HepG2 (cell line): Measurements from ENCODE around the gene ATG16L1. TPM values are rescaled to one million over a fixed set of nuclear protein-coding genes. Genes with fewer than 3 reads are reported as not detected.
A peak's percentile ranks its signal among the peaks of the same experiment; 100 is the strongest.

ENCODE experiments used
- ATAC-seq: fragments of 200-7000 bp; cut with Tn5 transposase; 3 replicates; pipeline ENCODE4 v1.9.1; 2020; ENCODE audit warnings: mild to moderate bottlenecking, moderate library complexity
- BruUV-seq: library from RNA; stranded (reverse); fragments of 400-500 nt; replicated peaks from 2 replicates; lab custom pipeline; 2021; lab: Mats Ljungman, UMichigan
- CTCF ChIA-PET: fragments of 300-600 bp; formaldehyde crosslinking; extraction: SDS; loops from one replicate; lab custom pipeline; 2021; ENCODE audit warnings: low total read pairs, inconsistent platforms, low intra/inter-chr PET ratio; lab: Yijun Ruan, JAX
- POLR2A ChIA-PET: fragments of 350-600 bp; sonication (Branson Sonifier 250); formaldehyde crosslinking; loops from one replicate; lab custom pipeline; 2020; ENCODE audit warnings: antibody characterized with exemption, inconsistent platforms; lab: Yijun Ruan, JAX
- DNase-seq: peaks from one replicate; pipeline ENCODE4 v3.0.0-alpha.2; 2015; ENCODE audit warnings: low spot score
- FAIRE-seq: peaks from 3 replicates; lab custom pipeline; 2011; peaks lifted over from hg19 to GRCh38; lab: Jason Lieb, UNC
- H2AFZ ChIP-seq: one replicate; pipeline ENCODE4 v1.6.1; 2011; ENCODE audit warnings: low read length, inconsistent platforms
- H3K27ac ChIP-seq: fragments of 300-600 bp; 3 replicates; pipeline ENCODE4 v1.8.0; 2011; ENCODE audit warnings: mixed run types, mild to moderate bottlenecking, mixed read lengths, low read length, inconsistent platforms; ENCODE audit not compliant: insufficient read depth; ENCODE audit errors: extremely low read length
- H3K27me3 ChIP-seq, 2 experiments: fragments of 200-600 bp in 1 of 2; 2 replicates in 1 of 2; 3 replicates in 1 of 2; pipeline versions ENCODE4 v1.6.0 to v1.8.0; 2011; ENCODE audit warnings: low read length in 2 of 2, mild to moderate bottlenecking in 2 of 2, moderate library complexity in 2 of 2, inconsistent platforms in 1 of 2; ENCODE audit not compliant: insufficient read depth in 2 of 2, control insufficient read depth in 1 of 2
- H3K36me3 ChIP-seq, 2 experiments: fragments of 200-600 bp in 1 of 2; replicated peaks in 1 of 2; 2 replicates in 1 of 2; 3 replicates in 1 of 2; pipeline versions ENCODE4 v1.5.1 to v1.8.0; 2011; ENCODE audit warnings: low read length in 2 of 2, inconsistent platforms in 1 of 2; ENCODE audit not compliant: insufficient read depth in 2 of 2, control insufficient read depth in 1 of 2
- H3K4me1 ChIP-seq: 2 replicates; pipeline ENCODE4 v1.5.1; 2012; ENCODE audit warnings: low read length, inconsistent platforms; ENCODE audit not compliant: insufficient read depth
- H3K4me2 ChIP-seq: 2 replicates; pipeline ENCODE4 v1.6.0; 2011; ENCODE audit warnings: low read depth, low read length, inconsistent platforms
- H3K4me3 ChIP-seq, 3 experiments: fragments of 200-600 bp in 1 of 3; sonication (generic), shearing (Covaris generic) in 1 of 3; replicated peaks in 1 of 3; 2 replicates each; pipeline ENCODE4 v1.5.1; 2011 to 2016; ENCODE audit warnings: low read length in 3 of 3, inconsistent platforms in 2 of 3, low read depth in 2 of 3, mild to moderate bottlenecking in 2 of 3, control low read depth in 1 of 3, mixed read lengths in 1 of 3; ENCODE audit not compliant: insufficient read depth in 1 of 3
- H3K79me2 ChIP-seq: one replicate; pipeline ENCODE4 v1.6.1; 2011; ENCODE audit warnings: low read length, inconsistent platforms; ENCODE audit not compliant: insufficient read depth
- H3K9ac ChIP-seq: 2 replicates; pipeline ENCODE4 v1.6.0; 2011; ENCODE audit warnings: mild to moderate bottlenecking, low read depth, low read length, inconsistent platforms; ENCODE audit not compliant: insufficient read depth
- H3K9me3 ChIP-seq: 2 replicates; pipeline ENCODE4 v1.5.1; 2012; ENCODE audit warnings: mild to moderate bottlenecking, low read length
- H4K20me1 ChIP-seq: 2 replicates; pipeline ENCODE4 v1.6.0; 2011; ENCODE audit warnings: inconsistent platforms, mild to moderate bottlenecking, low read length, moderate library complexity; ENCODE audit not compliant: insufficient read depth
- AGO2 ChIP-seq: fragments of 200-400 bp; formaldehyde crosslinking; optimal IDR thresholded peaks from 2 replicates; pipeline ENCODE3; 2017; ENCODE audit warnings: mild to moderate bottlenecking, low read depth, low read length, moderate library complexity
- ELF1 ChIP-seq: sonication (generic); formaldehyde crosslinking; IDR thresholded peaks from 2 replicates; pipeline ENCODE4 v1.4.0; 2020; ENCODE audit warnings: missing genetic modification reagents
- ETV6 ChIP-seq: sonication (generic); formaldehyde crosslinking; conservative IDR thresholded peaks from 2 replicates; pipeline ENCODE4 v1.4.0; 2020; ENCODE audit warnings: missing genetic modification reagents
- JDP2 ChIP-seq: sonication (generic); formaldehyde crosslinking; IDR thresholded peaks from 2 replicates; pipeline ENCODE4 v1.8.1; 2022; ENCODE audit warnings: missing genetic modification reagents, borderline replicate concordance
- KDM1A ChIP-seq: IDR thresholded peaks from 2 replicates; pipeline ENCODE4 v1.6.1; 2016; ENCODE audit warnings: missing compliant biosample characterization
- MIER3 ChIP-seq: IDR thresholded peaks from 2 replicates; pipeline ENCODE4 v1.6.1; 2016; ENCODE audit warnings: missing compliant biosample characterization, borderline replicate concordance
- MZF1 ChIP-seq: sonication (generic); formaldehyde crosslinking; IDR thresholded peaks from 2 replicates; pipeline ENCODE4 v1.8.1; 2023; ENCODE audit warnings: mild to moderate bottlenecking, missing genetic modification reagents, borderline replicate concordance
- REL ChIP-seq: sonication (generic); formaldehyde crosslinking; conservative IDR thresholded peaks from 2 replicates; pipeline ENCODE4 v1.8.0; 2022; ENCODE audit warnings: mild to moderate bottlenecking, missing genetic modification reagents, moderate library complexity
- TCF7L2 ChIP-seq: IDR thresholded peaks from 2 replicates; pipeline ENCODE4 v1.6.1; 2011; ENCODE audit warnings: mild to moderate bottlenecking, low read depth, low read length, moderate library complexity
- YEATS4 ChIP-seq: sonication (generic); formaldehyde crosslinking; IDR thresholded peaks from 2 replicates; pipeline ENCODE4 v1.4.0; 2020; ENCODE audit warnings: missing genetic modification reagents, borderline replicate concordance
- ZNF17 ChIP-seq: sonication (generic); formaldehyde crosslinking; IDR thresholded peaks from 2 replicates; pipeline ENCODE4 v1.5.0; 2020; ENCODE audit warnings: mild to moderate bottlenecking, missing genetic modification reagents
- ZNF354B ChIP-seq: sonication (generic); formaldehyde crosslinking; IDR thresholded peaks from 2 replicates; pipeline ENCODE4 v1.8.0; 2022; ENCODE audit warnings: mild to moderate bottlenecking, missing genetic modification reagents
- ZNF83 ChIP-seq: sonication (generic); formaldehyde crosslinking; IDR thresholded peaks from 2 replicates; pipeline ENCODE4 v1.4.0; 2020; ENCODE audit warnings: missing genetic modification reagents, mild to moderate bottlenecking, borderline replicate concordance
- WGBS: methylation state at CpG from one replicate; pipeline ENCODE4 v1.1.6; 2017; ENCODE audit warnings: low lambda C conversion rate; 5-methylcytosine and 5-hydroxymethylcytosine counted together
- in situ Hi-C: cut with HindIII; loops from 2 replicates; pipeline ENCODE4 v1.10.0; 2017; ENCODE audit warnings: low pct_unique_long_range_greater_than_20kb; ENCODE audit not compliant: extremely low pct_ligation_motif_present
- intact Hi-C: fragments of 100-400 bp; cut with micrococcal nuclease; formaldehyde crosslinking; loops from one replicate; pipeline ENCODE4 v1.10.0; 2022; ENCODE audit not compliant: unreplicated experiment
- polyA plus RNA-seq, 8 experiments: library from polyadenylated mRNA; depleted of rRNA in 3 of 8; stranded (reverse) in 7 of 8; unstranded in 1 of 8; fragments of >200 nt; fragmentation: Illumina TruSeq in 4 of 8; extraction: Trizol in 4 of 8; gene quantifications; 2 replicates each; pipeline versions ENCODE4 v1.2.1 to v1.2.3, GENCODE V29; 2011 to 2016; ENCODE audit warnings: low read depth in 4 of 8, missing spikeins in 1 of 8, mixed read lengths in 1 of 8; ENCODE audit not compliant: insufficient read depth in 1 of 8
- total RNA-seq, 5 experiments: library from RNA; depleted of rRNA; stranded (reverse); fragments of >200 nt; fragmentation: Illumina TruSeq; extraction: Trizol; gene quantifications; 2 replicates each; pipeline ENCODE4 v1.2.3, GENCODE V29; 2016; ENCODE audit warnings: low read depth in 1 of 5
- TF ChIP-seq, protein P1 (sequence below): sonication (generic); formaldehyde crosslinking; IDR thresholded peaks from 2 replicates; pipeline ENCODE4 v1.5.0; 2020; ENCODE audit warnings: mild to moderate bottlenecking, missing genetic modification reagents
- TF ChIP-seq, protein P2 (sequence below): sonication (generic); formaldehyde crosslinking; IDR thresholded peaks from 2 replicates; pipeline ENCODE4 v1.4.0; 2020; ENCODE audit warnings: low read depth, mild to moderate bottlenecking, missing genetic modification reagents
- TF ChIP-seq, protein P3 (sequence below): sonication (generic); formaldehyde crosslinking; IDR thresholded peaks from 2 replicates; pipeline ENCODE4 v1.5.1; 2020; ENCODE audit warnings: missing genetic modification reagents, mild to moderate bottlenecking, borderline replicate concordance

The ATG16L1 gene
- total and polyA plus RNA-seq, 2 of the 13 experiments (the other 11 are each of a cell fraction or from before 2014, with no cell fraction given), result 26.0 to 51.7 TPM

GRCh38 chr2:233295891-233296290 lies 44.4 kb downstream of the ATG16L1 start:
- BruUV-seq, result no TSS peak
- no peak overlapping the region for H2AFZ ChIP-seq
- no peak overlapping the region for H3K27ac ChIP-seq
- DNase-seq, result no peak
- TF ChIP-seq, protein P1, sequence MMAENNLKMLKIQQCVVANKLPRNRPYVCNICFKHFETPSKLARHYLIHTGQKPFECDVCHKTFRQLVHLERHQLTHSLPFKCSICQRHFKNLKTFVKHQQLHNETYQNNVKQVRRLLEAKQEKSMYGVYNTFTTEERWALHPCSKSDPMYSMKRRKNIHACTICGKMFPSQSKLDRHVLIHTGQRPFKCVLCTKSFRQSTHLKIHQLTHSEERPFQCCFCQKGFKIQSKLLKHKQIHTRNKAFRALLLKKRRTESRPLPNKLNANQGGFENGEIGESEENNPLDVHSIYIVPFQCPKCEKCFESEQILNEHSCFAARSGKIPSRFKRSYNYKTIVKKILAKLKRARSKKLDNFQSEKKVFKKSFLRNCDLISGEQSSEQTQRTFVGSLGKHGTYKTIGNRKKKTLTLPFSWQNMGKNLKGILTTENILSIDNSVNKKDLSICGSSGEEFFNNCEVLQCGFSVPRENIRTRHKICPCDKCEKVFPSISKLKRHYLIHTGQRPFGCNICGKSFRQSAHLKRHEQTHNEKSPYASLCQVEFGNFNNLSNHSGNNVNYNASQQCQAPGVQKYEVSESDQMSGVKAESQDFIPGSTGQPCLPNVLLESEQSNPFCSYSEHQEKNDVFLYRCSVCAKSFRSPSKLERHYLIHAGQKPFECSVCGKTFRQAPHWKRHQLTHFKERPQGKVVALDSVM (CRISPR knock-in tag), result peak; percentile 82
- no peak for TF ChIP-seq ZNF17 (CRISPR knock-in tag)
- intact Hi-C loops, result no loop called here
- ATAC-seq, result no peak
- no peaks in the 10 kb centered on the region for H4K20me1 ChIP-seq
- WGBS, result 96% methylated on average over 5 of the region's 5 CpGs
- H3K4me3 ChIP-seq, result no peak overlapping the region
- H3K36me3 ChIP-seq, result peaks cover 36 to 55% of the 10 kb centered on the region in 2 experiments
- H3K27me3 ChIP-seq, result no peaks in the 10 kb centered on the region
- no peak overlapping the region for H3K9ac ChIP-seq
- in situ Hi-C loops, result no loop called here
- ChIA-PET CTCF (no interaction called here), POLR2A (no interaction called here)
- FAIRE-seq, result no peak
- H3K4me2 ChIP-seq, result no peak overlapping the region
- no peaks in the 10 kb centered on the region for H3K79me2 ChIP-seq
- H3K4me1 ChIP-seq, result no peaks in the 10 kb centered on the region
- H3K9me3 ChIP-seq, result no peaks in the 10 kb centered on the region

- WGBS, result 87% methylated on average over 7 of the region's 7 CpGs
- DNase-seq (no peak), ATAC-seq (no peak), FAIRE-seq (no peak)
- in situ Hi-C loops, result no loop called here
- Histone ChIP-seq H3K27ac (no peak overlapping the region), H3K79me2 (no peaks in the 10 kb centered on the region), H3K4me1 (no peaks in the 10 kb centered on the region), H3K36me3 (peaks cover 26 to 43% of the 10 kb centered on the region in 2 experiments), H3K4me3 (no peak overlapping the region), H3K4me2 (no peak overlapping the region), H2AFZ (no peak overlapping the region), H3K9me3 (no peaks in the 10 kb centered on the region), H4K20me1 (no peaks in the 10 kb centered on the region), H3K9ac (no peak overlapping the region), H3K27me3 (no peaks in the 10 kb centered on the region)
- ChIA-PET CTCF (no interaction called here), POLR2A (no interaction called here)
- intact Hi-C loops, result no loop called here
- BruUV-seq, result no TSS peak
- TF ChIP-seq MIER3 (CRISPR knock-in tag) (no peak), ETV6 (CRISPR knock-in tag) (no peak), ZNF83 (CRISPR knock-in tag) (no peak), YEATS4 (no peak), MZF1 (CRISPR knock-in tag) (no peak), REL (CRISPR knock-in tag) (no peak), ELF1 (CRISPR knock-in tag) (no peak), AGO2 (no peak), KDM1A (CRISPR knock-in tag) (no peak), JDP2 (CRISPR knock-in tag) (no peak), TCF7L2 (no peak), ZNF354B (CRISPR knock-in tag) (no peak)
- TF ChIP-seq, protein P2, sequence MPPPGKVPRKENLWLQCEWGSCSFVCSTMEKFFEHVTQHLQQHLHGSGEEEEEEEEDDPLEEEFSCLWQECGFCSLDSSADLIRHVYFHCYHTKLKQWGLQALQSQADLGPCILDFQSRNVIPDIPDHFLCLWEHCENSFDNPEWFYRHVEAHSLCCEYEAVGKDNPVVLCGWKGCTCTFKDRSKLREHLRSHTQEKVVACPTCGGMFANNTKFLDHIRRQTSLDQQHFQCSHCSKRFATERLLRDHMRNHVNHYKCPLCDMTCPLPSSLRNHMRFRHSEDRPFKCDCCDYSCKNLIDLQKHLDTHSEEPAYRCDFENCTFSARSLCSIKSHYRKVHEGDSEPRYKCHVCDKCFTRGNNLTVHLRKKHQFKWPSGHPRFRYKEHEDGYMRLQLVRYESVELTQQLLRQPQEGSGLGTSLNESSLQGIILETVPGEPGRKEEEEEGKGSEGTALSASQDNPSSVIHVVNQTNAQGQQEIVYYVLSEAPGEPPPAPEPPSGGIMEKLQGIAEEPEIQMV (CRISPR knock-in tag), result no peak
- TF ChIP-seq, protein P3, sequence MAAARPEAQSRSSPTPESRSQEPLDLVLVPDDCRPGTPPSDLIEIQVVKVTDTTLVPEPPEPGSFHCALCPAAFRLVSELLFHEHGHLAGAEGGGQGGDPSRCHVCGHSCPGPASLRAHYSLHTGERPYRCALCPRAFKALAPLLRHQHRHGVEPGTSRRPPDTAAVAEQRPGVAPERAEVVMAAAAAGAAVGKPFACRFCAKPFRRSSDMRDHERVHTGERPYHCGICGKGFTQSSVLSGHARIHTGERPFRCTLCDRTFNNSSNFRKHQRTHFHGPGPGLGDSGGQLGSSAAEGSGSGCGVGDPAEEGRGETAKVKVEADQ (CRISPR knock-in tag), result no peak
Measured at GRCh38 chr2:233297076-233297475, 45.6 kb downstream of the ATG16L1 start.
